Ishikawa (cell line): ENCODE results near the gene TMEM165.

Source experiments
- CEBPB ChIP-seq: IDR thresholded peaks from 2 replicates; pipeline ENCODE4 v1.6.1; 2012
- CREB1 ChIP-seq: IDR thresholded peaks from 2 replicates; pipeline ENCODE4 v1.6.1; 2012; ENCODE audit warnings: low read depth
- EGR1 ChIP-seq: IDR thresholded peaks from 2 replicates; pipeline ENCODE4 v1.6.1; 2012
- EP300 ChIP-seq: IDR thresholded peaks from 2 replicates; pipeline ENCODE4 v1.6.1; 2012; ENCODE audit warnings: borderline replicate concordance
- FOXM1 ChIP-seq: IDR thresholded peaks from 2 replicates; pipeline ENCODE4 v1.6.1; 2012; ENCODE audit warnings: low read depth, borderline replicate concordance
- NFIC ChIP-seq: IDR thresholded peaks from 2 replicates; pipeline ENCODE4 v1.6.1; 2012
- RAD21 ChIP-seq: IDR thresholded peaks from 2 replicates; pipeline ENCODE4 v1.6.1; 2012; ENCODE audit warnings: low read depth
- REST ChIP-seq: IDR thresholded peaks from 2 replicates; pipeline ENCODE4 v1.6.1; 2012; ENCODE audit warnings: low read depth, mild to moderate bottlenecking
- TAF1 ChIP-seq: IDR thresholded peaks from 2 replicates; pipeline ENCODE4 v1.6.1; 2012; ENCODE audit warnings: low read depth, mild to moderate bottlenecking
- TCF12 ChIP-seq: IDR thresholded peaks from 2 replicates; pipeline ENCODE4 v1.6.1; 2012; ENCODE audit warnings: low read depth
- TEAD4 ChIP-seq: IDR thresholded peaks from 2 replicates; pipeline ENCODE4 v1.6.1; 2012
- YY1 ChIP-seq: IDR thresholded peaks from 2 replicates; pipeline ENCODE4 v1.6.1; 2012; ENCODE audit warnings: low read depth
- ZBTB7A ChIP-seq: IDR thresholded peaks from 2 replicates; pipeline ENCODE4 v1.6.1; 2012; ENCODE audit warnings: low read depth
- TF ChIP-seq, protein P1 (sequence below): IDR thresholded peaks from 2 replicates; pipeline ENCODE4 v1.6.1; 2012
- TF ChIP-seq, protein P2 (sequence below): IDR thresholded peaks from 2 replicates; pipeline ENCODE4 v1.6.1; 2012

The TMEM165 gene

GRCh38 chr4:55395529-55396307 is at the start of gene TMEM165:
TSS of gene TMEM165 (plus strand) at chr4:55395957. CDS start at chr4:55396190, 233 bp downstream.
- peak; percentile 89 for TF ChIP-seq TAF1
- TF ChIP-seq, protein P1, sequence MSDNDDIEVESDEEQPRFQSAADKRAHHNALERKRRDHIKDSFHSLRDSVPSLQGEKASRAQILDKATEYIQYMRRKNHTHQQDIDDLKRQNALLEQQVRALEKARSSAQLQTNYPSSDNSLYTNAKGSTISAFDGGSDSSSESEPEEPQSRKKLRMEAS = peak; percentile 80
- TF ChIP-seq CREB1 = peak; percentile 55
- TF ChIP-seq NFIC = no peak
- TF ChIP-seq TCF12 = no peak
- TF ChIP-seq EGR1 = 0 out of 2 replicates have a peak, but pooled peaks have one; percentile 14

- peak; percentile 50; the same call in 1 of the 2 replicates for TF ChIP-seq RAD21
- no peak for TF ChIP-seq TAF1
- TF ChIP-seq ZBTB7A = 0 out of 2 replicates have a peak, but pooled peaks have one; percentile 64
- no peak for TF ChIP-seq FOXM1
- no peak; the same call in 1 of the 2 replicates for TF ChIP-seq CREB1
- no peak for TF ChIP-seq EP300
- TF ChIP-seq TEAD4 = no peak
- TF ChIP-seq CEBPB = no peak
- TF ChIP-seq TCF12 = no peak
- peak; percentile 68; the same call in 1 of the 2 replicates for TF ChIP-seq YY1
- TF ChIP-seq, protein P1 = peak; percentile 84
- TF ChIP-seq, protein P2, sequence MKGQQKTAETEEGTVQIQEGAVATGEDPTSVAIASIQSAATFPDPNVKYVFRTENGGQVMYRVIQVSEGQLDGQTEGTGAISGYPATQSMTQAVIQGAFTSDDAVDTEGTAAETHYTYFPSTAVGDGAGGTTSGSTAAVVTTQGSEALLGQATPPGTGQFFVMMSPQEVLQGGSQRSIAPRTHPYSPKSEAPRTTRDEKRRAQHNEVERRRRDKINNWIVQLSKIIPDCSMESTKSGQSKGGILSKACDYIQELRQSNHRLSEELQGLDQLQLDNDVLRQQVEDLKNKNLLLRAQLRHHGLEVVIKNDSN = no peak
- TF ChIP-seq EGR1 = no peak
Measured at GRCh38 chr4:55345980-55346850, 49.5 kb upstream of the TMEM165 start, which contains the start of gene SRD5A3. TSS of gene SRD5A3 (plus strand) at chr4:55346242. CDS start at chr4:55346337, 95 bp downstream.

GRCh38 chr4:55346851-55347255 is 48.9 kb upstream of the TMEM165 start:
- TF ChIP-seq CEBPB (no peak), TCF12 (no peak)

DNA sequence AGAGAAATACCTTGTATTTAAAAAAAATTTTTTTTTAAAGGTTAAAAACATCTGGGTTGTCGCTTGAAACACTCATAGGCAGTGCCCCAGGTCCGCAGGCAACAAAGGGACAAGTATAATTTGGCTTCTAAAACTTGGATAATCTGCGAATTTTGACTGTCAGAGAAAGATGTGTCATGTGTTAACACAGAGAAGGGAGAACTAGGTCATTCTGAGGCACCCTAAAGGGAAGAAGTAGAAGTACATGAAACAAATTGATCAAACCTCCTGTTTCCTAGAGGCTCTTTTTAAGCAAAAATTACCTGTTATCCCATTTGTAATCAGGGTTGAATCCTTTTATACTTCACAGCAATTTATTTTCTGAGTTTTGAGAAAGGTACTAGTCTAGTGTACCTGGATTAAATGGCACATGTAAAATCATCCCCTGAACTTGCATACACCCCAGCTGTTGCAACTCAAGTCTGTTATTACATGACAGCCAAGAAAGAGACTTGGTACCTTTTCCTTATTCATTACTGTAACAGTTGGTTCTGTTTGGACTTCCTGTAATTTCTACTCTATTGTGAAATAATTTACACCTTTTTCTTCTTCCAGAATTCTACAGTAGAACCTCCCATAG is 48.0 kb upstream of the TMEM165 start:
- TF ChIP-seq FOXM1 (no peak), EGR1 (no peak), TEAD4 (no peak), TAF1 (no peak), CREB1 (no peak), RAD21 (no peak), REST (no peak), YY1 (no peak), TCF12 (no peak), NFIC (no peak), CEBPB (no peak), ZBTB7A (no peak), EP300 (no peak)
- TF ChIP-seq, protein P1 = no peak
- TF ChIP-seq, protein P2 = no peak

- TF ChIP-seq TEAD4 (no peak), TCF12 (no peak), CEBPB (no peak), CREB1 (no peak), YY1 (no peak), EP300 (no peak), ZBTB7A (no peak), REST (no peak)
- TF ChIP-seq, protein P1 = no peak
Measured at GRCh38 chr4:55348466-55348865, 47.3 kb upstream of the TMEM165 start.
